OCI-M2 (cell line): ENCODE results near the gene ARFRP1.
"Not testable (repeated sequence)": the region's sequence is repeated elsewhere in the genome, so short reads cannot be mapped to it uniquely, and the experiment has no call there.

Experiments used
- DNase-seq: peaks from one replicate; lab custom pipeline; 2025; ENCODE audit not compliant: unreplicated experiment; lab: John Stamatoyannopoulos, UW

The ARFRP1 gene

DNA sequence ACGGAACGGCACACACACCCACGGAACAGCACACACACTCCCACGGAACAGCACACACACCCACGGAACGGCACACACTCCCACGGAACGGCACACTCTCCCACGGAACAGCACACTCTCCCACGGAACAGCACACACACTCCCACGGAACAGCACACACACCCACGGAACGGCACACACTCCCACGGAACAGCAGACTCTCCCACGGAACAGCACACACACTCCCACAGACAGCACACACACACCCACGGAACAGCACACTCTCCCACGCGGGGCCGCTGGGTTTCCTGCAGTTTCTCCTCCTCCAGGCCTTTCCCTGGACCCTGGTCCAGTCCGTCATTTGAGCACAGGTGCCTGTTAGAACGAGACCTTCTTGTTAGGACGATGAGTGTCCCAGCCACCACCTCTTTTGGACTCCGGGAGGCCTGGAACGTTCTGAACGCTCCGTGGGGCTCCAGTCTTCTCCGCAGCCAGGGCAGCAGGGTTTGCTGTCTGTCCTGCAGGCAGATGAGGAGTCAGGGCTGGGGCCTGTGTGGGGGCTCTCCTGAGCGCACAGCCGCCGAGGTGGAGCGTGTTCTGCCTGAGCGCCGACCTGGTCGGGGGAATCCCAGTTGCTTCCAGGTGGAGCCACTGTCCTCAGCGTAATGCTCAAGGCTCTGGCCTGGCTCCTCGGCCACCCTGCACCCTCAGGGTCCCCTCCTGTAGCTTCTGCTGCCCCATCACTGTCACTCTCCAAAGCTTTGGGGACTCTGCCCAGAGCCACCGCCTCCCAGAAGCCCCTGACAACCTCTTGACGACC lies 28.9 kb downstream of the ARFRP1 start:
- DNase-seq, result no peak

DNA sequence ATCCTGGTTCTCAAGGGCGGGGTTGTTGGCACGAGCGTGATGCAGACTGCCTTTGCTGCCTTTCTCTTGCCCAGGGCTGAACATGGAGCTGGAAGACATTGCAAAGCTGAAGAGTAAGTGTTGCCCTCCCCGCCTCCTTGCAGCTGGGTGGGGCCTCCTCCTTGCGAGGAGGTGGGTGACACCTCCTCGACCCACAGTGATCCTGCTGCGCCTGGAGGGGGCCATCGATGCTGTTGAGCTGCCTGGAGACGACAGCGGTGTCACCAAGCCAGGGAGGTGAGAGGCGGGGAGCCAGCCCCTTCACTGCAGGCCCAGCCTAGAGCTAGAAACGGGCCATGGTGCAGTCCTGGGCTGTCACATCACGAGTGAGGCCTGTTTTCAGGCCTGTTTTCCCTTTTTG lies 29.7 kb downstream of the ARFRP1 start:
- DNase-seq, result no peak

DNA sequence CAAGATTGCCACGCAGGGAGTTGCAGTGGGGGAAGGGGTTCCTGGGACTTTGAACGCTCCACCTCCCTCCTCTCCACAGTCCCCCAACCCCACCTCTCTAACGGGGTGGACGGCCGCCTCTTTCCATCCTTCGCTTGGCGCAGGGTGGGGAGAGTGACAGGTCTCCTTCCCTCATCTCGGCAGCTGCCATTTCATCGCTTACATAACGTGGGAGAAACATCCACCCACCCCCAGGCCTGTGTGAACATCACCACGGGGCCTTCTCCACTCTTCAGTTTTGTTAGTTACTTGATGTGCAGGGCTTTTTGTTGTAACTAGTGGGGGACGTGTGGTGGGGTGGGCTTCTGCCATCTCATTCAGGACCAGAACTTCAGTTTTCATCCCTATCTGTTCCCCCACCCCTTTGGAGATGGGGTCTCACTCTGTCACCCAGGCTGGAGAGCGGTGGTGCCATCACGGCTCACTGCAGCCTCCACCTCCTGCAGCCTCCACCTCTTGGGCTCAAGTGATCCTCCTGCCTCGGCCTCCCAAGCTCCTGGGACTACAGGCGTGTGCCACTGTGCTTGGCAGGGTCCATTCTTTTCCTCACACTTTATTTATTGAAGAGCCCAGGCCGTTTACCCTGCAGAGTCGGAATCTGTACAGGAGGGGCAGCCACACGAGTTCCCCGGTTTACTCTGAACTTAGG lies 32.0 kb downstream of the ARFRP1 start:
- no peak for DNase-seq

DNA sequence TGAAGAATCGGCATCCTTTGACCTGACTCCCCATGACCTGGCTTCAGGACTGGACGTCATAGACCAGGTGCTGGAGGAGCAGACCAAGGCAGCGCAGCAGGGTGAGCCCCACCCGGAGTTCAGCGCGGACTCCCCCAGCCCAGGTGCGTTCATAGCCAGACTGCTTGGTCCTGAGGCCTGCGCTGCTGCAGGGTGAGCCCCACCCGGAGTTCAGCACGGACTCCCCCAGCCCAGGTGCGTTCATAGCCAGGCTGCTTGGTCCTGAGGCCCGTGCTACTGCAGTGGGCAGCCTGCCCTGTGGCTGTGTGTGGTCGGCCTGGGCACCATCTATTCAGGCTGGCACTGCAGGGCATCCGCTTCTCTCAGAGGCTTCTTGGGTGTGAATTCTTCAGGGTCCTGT lies 33.8 kb downstream of the ARFRP1 start:
- DNase-seq, result no peak

DNA sequence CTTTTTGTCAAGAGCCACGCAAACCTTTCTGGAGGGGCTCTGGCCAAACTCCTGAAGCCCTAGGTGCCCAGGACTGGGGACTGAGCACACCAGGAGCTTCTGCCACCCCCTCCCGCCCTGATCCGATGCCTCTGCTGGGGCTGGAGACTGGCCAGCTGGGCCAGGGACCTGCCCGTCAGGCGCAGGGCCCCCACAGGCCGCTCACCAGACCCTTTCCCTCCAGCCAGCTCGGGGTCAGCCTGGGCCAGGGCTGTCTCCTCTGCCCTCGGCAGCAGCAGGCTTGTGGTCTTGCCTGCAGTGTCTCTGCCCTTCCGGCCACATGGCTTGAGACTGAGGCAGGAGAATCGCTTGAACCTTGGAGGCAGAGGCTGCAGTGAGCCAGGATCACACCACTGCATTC lies 35.1 kb downstream of the ARFRP1 start:
- DNase-seq, result no peak

DNA sequence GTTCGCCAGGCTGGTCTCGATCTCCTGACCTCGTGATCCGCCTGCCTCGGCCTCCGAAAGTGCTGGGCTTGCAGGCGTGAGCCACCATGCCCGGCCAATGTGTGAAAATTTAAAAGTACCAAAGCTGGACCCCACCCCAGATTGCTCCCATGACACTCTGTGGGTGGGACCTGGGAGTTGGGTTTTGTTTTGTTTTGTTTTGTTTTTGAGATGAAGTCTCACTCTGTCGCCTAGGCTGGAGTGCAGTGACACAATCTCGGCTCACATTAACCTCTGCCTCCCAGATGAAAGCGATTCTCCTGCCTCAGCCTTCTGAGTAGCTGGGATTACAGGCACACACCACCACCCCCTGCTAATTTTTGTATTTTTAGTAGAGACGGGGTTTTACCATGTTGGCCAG lies 36.1 kb downstream of the ARFRP1 start:
- not testable (repeated sequence) for DNase-seq

DNA sequence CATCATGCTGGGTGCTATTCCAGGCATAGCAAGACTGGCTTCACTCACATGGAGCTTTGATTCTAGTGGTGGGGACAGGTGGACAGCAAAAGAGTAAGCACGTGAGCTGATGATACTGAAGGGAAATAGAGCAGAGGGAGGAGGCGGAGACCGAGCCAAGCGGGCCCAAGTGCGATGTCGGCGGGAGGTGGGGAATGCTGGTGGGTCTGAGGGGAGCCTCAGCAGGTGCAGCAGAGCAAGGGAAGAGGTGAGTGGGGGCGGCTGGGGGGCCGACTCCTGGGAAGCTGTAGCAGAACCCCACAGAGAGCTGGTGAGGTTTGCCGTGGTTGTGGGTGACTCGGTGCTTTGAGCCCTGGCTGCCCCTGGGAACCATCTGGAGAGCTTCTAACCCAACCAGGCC lies 39.4 kb downstream of the ARFRP1 start:
- no peak for DNase-seq

DNA sequence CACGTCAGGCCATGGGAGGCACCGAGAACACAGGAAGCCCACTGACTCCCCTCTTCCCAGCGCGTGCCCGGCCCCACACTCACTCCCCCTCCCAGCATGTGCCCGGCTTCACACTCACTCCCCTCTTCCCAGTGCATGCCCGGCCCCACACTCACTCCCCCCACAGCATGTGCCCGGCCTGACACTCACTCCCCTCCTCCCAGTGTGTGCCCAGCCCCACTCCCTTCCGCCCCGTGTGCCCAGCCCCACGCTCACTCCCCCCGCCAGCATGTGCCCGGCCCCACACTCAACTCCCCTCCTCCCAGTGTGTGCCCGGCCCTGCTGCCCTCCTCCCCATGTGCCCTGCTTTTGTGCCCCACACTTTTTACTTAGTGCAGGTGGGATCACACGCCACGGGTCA lies 39.9 kb downstream of the ARFRP1 start:
- no peak for DNase-seq

DNA sequence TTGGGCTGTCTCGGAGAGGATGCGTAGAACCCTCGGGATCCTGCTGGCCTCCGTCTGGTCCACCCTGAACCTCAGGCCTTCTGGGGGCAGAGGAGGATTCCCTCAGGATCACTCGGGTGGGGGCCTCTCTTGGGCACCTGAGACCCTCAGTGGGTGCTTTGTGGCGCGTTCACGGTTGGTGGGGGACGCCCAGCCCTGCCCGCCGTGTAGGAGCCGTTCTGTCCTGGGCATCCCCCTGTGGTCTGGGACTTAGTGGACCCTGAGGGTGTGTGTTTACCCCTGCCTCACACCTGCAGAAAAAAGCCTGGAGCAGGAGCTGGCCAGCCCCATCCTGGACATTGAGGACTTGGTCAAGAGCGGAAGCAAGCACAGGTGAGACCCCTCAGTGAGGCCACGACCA lies 42.1 kb downstream of the ARFRP1 start:
- DNase-seq, result no peak

DNA sequence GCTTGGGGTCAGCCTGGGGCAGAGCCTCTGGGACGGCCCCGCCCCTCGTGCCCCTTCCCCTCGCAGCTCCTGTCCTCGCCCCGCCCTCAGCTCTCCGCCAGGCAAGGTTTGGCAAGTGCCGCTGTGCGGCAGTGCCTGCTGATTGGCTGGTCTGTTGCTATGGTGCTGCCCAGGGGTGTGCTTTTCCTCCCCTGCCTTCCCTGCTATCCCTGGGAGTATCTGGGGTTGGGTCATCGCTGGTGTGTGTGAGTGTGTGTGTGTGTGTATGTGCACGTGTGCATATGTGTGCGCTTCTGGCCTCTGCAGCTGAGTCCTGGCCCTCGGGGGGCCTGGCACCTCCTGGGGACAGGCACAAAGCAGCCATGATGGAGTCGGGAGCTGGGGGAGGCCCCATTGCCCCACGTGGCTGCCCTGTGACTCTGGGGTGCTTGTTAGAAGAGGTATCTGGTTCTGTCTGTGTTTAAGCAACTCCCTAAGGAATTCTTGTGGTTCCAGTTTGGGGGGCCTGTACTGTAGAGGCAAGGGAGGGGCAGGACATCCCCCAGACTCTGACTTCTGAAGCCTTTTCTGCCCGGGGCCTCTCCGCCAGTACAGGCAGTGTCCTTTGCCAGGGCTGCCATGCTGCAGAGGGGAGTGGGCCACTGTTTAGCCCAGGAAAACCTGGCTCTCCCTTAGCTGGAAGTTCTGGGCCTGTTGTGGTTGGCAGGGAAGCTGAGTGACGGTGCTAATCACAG lies 42.7 kb downstream of the ARFRP1 start:
- DNase-seq, result no peak

DNA sequence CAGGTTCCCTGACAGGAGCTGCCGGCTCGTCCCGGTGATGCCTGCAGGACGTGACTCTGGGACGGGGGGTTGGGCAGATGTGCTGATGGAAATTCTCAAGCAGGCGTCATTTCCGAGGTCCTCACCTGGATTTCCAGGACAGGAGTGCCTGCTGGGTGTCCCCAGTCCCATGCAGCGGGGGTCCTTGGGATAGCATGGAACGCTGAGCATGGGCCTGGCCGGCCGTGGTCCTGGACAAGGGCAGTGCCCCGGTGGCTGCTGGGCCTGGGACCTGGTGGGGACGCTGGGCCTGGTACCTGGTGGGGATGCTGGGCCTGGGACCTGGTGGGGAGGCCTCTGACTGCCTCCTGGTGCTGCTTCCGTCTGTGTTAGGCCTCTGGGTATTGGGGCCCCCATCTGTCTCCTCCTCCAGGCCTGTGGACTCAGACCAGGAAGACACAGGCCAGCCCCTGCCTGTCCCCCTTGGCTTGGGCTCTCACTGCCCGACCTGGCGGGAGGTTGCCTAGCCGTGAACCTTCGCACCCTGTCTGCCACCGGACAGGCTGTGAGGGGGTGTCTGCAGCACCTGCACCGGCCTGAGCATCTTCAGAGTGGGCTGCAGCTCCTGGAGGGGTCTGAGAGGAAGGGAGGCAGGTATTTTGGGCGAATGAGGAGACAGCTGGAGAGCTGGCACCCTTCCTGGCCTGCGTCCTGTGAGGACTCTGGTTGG lies 43.5 kb downstream of the ARFRP1 start:
- no peak for DNase-seq

DNA sequence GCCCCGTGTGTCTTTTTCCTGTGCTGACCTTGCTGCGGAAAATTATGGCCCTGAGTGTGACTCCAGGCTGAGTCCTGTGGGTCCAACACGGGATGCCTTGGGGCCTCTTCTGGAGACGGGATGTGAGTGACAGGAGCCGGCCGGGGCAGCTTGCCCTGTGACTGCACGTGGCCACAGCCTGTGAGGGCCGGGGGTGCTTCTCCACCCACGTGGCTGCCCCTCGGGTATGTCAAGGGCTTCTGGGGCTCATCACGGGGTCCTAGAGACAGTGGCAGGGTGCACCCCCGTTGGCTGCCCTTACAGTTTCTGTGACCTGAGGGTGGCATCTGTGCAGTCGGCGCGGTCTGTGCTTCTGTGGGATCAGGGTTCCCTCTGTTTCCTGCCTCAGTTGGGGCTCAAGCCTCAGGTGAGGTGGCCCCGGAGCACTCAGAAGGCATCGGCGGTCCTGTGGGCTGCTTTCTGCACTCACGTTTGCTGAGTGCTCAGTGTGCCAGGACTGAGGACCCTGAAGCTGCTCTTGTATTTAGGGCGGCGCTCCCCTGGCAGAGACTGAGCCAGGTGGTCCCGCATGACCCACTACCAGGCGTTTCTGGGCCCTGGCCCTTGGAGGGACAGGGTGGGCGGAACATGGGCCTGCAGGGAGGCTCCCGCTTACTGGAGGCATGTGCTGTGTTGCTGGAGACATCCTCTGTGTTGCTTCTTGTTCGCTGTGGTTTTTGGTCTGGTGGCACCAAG lies 44.3 kb downstream of the ARFRP1 start:
- no peak for DNase-seq

DNA sequence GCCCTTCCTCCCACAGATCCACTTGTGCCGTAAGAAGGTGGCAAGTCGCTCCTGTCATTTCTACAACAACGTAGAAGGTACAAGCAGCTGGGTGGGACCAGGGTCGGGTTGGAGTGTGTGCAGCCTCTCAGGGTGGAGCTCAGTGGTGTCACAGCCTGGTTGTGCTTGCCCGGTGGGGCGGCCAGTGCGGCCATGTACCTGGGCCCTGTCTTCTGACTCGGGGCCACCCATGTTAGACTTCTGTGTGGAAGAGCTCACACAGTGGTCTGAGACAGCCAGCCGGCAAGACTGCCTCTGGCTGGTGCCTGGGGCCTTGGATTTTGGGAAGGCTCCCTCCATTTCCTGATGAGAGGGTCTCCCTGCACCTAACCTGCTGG lies 45.0 kb downstream of the ARFRP1 start:
- no peak for DNase-seq

DNA sequence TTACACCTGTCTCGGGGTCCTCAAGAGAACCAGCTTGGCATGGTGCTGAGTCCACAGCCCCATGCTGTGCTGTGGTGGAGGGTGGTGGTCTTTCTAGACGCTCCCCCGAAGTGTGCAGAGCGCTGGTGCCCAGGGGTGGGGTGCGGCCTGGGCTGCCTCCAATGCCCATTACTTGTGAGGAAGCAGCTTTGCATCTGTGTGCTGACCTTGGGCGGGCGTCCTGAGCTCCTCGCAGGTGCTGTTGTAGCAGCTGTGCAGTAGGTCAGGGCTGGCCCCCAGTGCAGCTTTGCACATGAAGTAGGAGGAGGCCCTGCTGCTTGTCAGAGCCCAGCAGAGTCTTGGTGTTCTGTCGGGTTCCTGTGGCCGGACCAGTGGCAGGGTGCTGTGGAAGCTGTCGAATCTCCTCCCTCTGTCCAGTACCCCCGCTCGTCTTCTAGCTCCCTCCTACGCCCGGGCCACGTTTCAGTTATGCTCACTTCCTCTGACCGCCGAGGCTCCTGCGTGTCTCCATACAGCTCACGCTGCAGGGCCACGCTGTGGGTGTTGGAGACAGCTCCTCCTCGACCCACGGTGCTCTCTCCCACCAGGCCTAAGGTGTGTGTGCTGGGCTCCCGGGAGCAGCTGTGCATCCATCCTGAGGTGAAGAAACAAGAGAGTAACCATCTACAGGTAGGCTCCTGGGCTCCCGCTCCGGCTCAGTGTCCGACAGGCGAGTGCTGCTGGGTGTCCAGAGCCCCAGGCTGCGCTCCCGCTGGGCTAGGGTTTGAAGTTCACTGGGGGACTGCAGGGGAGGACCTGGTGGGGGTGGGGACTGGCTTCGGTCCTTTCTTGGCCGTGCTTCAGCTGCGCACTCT lies 45.6 kb downstream of the ARFRP1 start:
- no peak for DNase-seq

DNA sequence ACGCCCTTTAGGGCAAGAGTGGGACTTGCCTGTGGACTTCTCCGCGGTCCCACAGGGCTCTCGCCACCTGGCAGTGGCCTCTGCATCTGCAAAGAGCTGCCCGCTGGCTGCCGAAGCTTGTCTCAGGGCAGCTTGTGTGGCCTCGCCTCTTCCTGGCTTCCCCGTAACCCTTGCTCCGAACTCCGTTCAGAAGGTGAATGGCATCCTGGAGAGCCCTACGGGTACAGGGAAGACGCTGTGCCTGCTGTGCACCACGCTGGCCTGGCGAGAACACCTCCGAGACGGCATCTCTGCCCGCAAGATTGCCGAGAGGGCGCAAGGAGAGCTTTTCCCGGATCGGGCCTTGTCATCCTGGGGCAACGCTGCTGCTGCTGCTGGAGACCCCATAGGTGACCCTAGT lies 46.7 kb downstream of the ARFRP1 start:
- DNase-seq, result no peak

DNA sequence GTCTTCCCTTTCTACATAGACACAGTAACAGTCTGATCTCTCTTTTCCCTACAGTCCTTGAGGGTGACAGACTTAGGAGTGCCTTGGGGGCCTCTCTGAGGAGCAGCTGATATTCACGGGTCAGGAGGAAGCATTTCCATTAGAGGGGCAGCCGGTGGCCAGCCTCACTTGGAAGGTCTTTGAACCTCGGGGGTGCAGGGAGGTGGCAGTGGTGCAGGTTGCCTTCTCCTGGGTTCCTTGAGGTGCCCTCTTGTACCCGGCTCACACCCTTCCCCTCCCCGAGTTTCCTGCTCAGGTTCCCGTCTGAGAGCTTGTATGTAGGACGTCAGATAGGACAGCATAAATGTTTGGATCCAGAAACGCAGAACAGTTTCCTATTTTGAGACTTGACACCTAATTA lies 47.2 kb downstream of the ARFRP1 start:
- no peak for DNase-seq

DNA sequence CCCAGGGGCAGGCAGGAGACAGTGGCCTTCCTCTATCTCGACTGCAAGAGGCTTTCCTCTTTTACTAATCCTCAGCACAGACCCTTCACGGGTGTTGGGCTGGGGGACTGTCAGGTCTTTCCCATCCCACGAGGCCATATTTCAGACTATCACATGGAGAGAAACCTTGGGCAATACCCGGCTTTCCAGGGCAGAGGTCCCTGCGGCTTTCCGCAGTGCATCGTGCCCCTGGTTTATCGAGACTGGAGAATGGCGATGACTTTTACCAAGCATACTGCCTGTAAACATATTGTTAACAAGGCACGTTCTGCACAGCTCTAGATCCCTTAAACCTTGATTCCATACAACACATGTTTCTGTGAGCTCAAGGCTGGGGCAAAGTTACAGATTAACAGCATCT lies 47.6 kb downstream of the ARFRP1 start:
- DNase-seq, result not testable (repeated sequence)

DNA sequence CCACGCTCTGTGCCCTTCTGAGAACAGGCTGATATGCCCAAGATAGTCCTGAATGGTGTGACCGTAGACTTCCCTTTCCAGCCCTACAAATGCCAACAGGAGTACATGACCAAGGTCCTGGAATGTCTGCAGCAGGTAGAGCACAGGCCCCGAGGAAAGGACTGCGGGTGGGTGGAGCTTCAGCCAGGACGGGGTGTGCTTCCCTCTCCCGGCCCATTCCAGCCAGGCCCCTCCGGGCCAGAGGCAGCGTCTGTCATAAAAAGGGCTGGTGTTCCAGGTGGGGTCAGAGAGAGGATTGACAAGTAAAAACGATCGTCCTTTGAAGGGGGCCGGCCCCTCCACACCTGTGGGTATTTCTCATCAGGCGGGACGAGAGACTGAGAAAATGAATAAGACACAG lies 48.4 kb downstream of the ARFRP1 start:
- no peak for DNase-seq

DNA sequence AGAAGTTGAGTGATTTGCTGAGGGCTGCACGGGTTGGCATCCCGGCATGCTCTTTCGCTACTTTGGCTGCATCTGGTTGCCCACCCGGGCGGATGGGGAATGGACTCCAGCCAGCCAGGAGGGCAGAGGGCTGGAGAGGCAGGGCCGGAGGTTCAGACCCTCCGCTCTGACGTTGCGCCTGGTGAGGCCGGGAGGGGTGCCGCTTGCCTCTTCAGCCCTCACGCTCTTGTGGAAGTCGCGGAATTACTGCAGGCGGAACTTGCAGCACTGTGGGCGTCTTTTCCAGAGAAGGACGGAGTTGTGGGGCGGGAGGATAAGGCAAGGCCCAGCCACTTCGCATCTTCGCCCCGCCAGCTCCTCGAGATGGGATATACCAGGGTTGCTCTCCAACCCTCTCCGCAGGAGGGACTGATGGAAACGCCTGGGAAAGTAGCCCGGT lies 49.0 kb downstream of the ARFRP1 start:
- DNase-seq, result no peak
